HFF-Myc (cell line): ENCODE data around the gene CDH13.

Source experiments
- DNase-seq: peaks from one replicate; pipeline ENCODE4 v3.0.0-alpha.2; 2011; ENCODE audit warnings: low read depth; ENCODE audit errors: extremely low read depth
- H3K4me3 ChIP-seq: replicated peaks from 2 replicates; pipeline ENCODE4 v1.5.1; 2011; ENCODE audit warnings: low read depth, mild to moderate bottlenecking, control low read depth, low read length
- CTCF ChIP-seq: IDR thresholded peaks from 2 replicates; pipeline ENCODE4 v1.5.1; 2012; ENCODE audit warnings: mild to moderate bottlenecking, low read depth, low read length, control low read depth; ENCODE audit errors: missing control alignments

CDH13 gene

DNA sequence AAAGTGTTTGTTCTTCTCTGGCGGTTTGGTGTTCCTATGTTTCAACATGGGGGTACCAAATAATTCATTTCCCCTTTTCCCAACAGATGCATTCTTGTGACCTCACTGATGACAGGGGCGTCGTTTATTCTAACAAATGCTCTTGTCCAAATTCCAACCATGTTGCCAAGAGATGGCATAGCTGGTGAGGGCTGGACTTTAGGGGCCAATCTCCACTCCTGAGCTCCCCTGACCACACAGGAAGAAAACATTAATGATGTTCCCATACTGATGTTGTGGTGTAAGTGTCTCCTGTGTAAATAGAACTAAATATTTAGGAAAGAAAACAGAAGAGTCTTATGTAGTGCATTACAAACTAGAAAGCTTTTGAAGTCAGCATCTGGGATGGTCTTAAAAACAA, 431.6 kb downstream of the CDH13 start:
- no peak overlapping the region for H3K4me3 ChIP-seq
- TF ChIP-seq CTCF, result no peak
- DNase-seq, result no peak

GRCh38 chr16:83059237-83059636, 432.5 kb downstream of the CDH13 start:
- no peak for DNase-seq
- H3K4me3 ChIP-seq, result no peak overlapping the region
- TF ChIP-seq CTCF, result no peak

DNA sequence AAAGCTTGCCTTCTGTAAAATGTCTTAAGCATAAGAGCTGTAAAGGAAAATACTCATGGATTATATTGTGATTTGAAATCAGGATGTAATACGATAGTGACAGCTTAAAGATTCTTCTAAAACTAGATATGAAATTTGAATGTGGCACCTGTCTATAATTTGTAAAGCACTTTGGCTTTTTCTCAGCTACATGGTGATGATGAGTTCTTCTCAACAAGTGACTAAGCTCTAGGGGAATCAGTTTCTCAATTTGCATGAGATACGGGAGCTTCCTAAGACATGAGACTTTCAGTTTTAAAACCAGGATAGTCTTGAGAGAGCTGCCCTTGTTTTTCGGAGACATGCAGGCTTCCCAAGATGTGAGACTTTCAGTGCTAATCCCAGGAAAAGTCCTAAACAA, 439.2 kb downstream of the CDH13 start:
- no peak overlapping the region for H3K4me3 ChIP-seq
- TF ChIP-seq CTCF, result no peak
- DNase-seq, result no peak

- no peak for TF ChIP-seq CTCF
- no peak for DNase-seq
- H3K4me3 ChIP-seq, result no peak overlapping the region
These were observed 440.1 kb downstream of the CDH13 start for GRCh38 chr16:83066881-83067280.

DNA sequence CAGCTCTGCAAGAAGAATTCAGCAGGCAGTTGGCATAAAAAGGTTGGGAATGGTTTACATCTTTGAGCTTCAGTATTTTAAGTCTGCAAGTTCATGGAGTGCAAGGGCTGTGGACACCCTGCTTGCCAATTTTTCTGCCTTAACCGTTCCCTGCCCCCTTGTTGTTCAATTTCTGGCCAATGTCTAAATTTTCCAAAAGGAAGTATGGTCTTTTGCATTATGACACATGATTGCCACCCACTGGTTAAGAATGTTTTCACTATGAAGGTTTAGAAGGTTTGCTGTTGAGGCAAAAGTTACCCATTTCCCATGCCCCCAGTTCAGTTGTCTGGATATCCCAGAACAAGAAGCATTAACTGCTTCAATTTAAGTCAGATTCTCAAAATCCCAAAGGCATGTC, 441.9 kb downstream of the CDH13 start:
- no peak overlapping the region for H3K4me3 ChIP-seq
- no peak for TF ChIP-seq CTCF
- DNase-seq, result peak; percentile 10

DNA sequence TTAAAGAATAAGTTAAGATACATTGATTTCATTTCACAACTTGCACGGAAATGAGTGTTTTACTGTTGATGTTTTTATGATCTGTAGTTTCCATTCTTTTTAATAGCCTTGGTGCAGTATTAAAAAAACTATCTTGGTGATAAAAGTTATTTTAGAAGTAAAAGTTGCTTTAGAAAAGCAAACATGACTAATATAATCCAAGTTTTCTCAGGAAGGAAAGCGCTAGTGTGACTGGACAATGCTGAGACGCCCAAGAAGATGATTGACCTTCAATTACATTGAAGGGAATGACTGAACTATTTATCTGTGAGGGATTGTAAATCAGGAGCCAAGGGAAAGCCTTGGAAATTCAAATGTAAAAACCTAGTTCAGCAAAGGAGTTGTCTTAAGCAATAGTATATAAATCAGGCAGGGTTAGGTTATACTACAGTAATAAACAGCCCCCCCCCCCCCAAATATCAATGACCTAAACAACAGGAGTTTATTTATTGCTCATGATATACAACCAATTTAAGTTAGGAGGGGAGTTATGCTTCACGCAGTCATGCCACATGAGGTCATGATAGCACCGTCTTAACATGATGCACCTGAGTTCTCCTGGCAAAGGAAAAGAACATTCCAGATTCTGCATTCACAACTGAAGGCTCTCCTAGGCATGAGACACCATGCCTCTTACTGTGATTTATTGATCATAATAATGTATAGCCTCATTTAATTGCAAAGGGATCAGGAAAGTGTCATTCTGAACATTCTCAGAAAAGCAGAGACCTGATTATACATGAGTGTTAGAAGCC, 443.8 kb downstream of the CDH13 start:
- H3K4me3 ChIP-seq, result no peak overlapping the region
- no peak for DNase-seq
- TF ChIP-seq CTCF, result no peak

- no peak for DNase-seq
- no peak for TF ChIP-seq CTCF
- H3K4me3 ChIP-seq, result no peak overlapping the region
These were observed 449.2 kb downstream of the CDH13 start for GRCh38 chr16:83075956-83076355.
